Testis (tissue), 3 donors: ENCODE results near the gene RPS23. TPM values are rescaled to one million over a fixed set of nuclear protein-coding genes. Genes with fewer than 3 reads are reported as not detected.

Experiments used
- DNase-seq: peaks from one replicate; pipeline ENCODE4 v3.0.0-alpha.2; 2019
- H3K27ac ChIP-seq, 2 donors: fragments of 200-600 bp; sonication (generic); one replicate each; pipeline ENCODE4 v1.5.1; 2019
- H3K27me3 ChIP-seq: fragments of 200-600 bp; sonication (generic); one replicate; pipeline ENCODE4 v1.5.1; 2019
- H3K36me3 ChIP-seq: fragments of 200-600 bp; sonication (generic); one replicate; pipeline ENCODE4 v1.5.1; 2017; ENCODE audit warnings: low read depth; ENCODE audit errors: missing control alignments
- H3K4me1 ChIP-seq: fragments of 200-600 bp; sonication (generic); one replicate; pipeline ENCODE4 v1.5.1; 2019
- H3K4me3 ChIP-seq, 2 donors: fragments of 200-600 bp; sonication (generic); one replicate each; pipeline ENCODE4 v1.5.1; 2017 to 2019
- H3K9me3 ChIP-seq: fragments of 200-600 bp; sonication (generic); one replicate; pipeline ENCODE4 v1.5.1; 2017
- POLR2A ChIP-seq: fragments of 450-650 bp; IDR thresholded peaks from one replicate; pipeline ENCODE4 v1.6.1; 2017; ENCODE audit warnings: antibody characterized with exemption, mild to moderate bottlenecking, moderate library complexity
- whole genome bisulfite sequencing, 2 donors: methylation state at CpG; one replicate each; pipeline ENCODE4 v1.1.5; 2018; 5-methylcytosine and 5-hydroxymethylcytosine counted together
- intact Hi-C: fragments of 100-400 bp; cut with DNase I; formaldehyde crosslinking; loops from one replicate; pipeline ENCODE4 v1.15.1; 2023; ENCODE audit warnings: low total_unique reads
- polyA plus RNA-seq: library from polyadenylated mRNA; stranded (reverse); fragments of 350-450 nt; fragmentation: Illumina TruSeq; extraction: RNeasy Lipid Tissue Mini Kit (QIAGEN cat#74804); gene quantifications from one replicate; pipeline ENCODE4 v1.2.3, GENCODE V29; 2014; ENCODE audit warnings: low read depth, low replicate concordance; ENCODE audit not compliant: insufficient read depth
- total RNA-seq, 2 donors: library from RNA; depleted of rRNA; stranded (reverse); fragments of >200 nt; gene quantifications; one replicate each; pipeline ENCODE4 v1.2.3, GENCODE V29; 2016
- TF ChIP-seq, protein P1 (sequence below), 3 experiments: fragments of 450-650 bp in 2 of 3; fragments of 200-600 bp in 1 of 3; sonication (generic) in 1 of 3; IDR thresholded peaks; one replicate each; pipeline ENCODE4 v1.5.1; 2016 to 2019; ENCODE audit warnings: antibody characterized with exemption in 3 of 3, mild to moderate bottlenecking in 2 of 3, moderate library complexity in 1 of 3

RPS23 gene
- total and polyA plus RNA-seq, 3 donors from 2014 or later = 777 to 1,262 (median 1,231) TPM

DNA sequence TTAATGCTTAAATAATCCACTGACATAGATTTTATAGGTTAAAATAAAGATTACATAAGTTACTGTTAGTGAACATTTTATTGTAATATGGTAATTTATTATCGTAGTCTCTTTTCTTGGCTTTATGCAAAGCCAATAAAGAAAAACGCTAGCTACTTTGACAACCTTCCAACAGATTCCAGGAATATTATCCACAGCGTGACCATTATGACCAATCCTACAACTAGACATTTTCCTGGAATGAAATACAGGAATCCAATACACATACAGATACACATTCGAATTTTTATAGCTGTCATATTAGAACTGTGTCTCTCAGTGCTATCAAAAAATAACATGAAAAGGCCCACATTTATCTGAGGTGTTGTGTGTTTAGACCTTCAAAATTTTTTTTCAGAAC lies 13.1 kb downstream of the RPS23 start:
- Histone ChIP-seq H3K36me3 (no peaks in the 10 kb centered on the region), H3K9me3 (no peaks in the 10 kb centered on the region), H3K4me3 (no peak overlapping the region), H3K27ac (no peak overlapping the region), H3K27me3 (no peaks in the 10 kb centered on the region), H3K4me1 (no peaks in the 10 kb centered on the region)
- DNase-seq = no peak
- WGBS, 2 donors = 50 to 68% methylated on average over 4 of the region's 4 CpGs
- intact Hi-C loops = no loop called here
- TF ChIP-seq, protein P1, sequence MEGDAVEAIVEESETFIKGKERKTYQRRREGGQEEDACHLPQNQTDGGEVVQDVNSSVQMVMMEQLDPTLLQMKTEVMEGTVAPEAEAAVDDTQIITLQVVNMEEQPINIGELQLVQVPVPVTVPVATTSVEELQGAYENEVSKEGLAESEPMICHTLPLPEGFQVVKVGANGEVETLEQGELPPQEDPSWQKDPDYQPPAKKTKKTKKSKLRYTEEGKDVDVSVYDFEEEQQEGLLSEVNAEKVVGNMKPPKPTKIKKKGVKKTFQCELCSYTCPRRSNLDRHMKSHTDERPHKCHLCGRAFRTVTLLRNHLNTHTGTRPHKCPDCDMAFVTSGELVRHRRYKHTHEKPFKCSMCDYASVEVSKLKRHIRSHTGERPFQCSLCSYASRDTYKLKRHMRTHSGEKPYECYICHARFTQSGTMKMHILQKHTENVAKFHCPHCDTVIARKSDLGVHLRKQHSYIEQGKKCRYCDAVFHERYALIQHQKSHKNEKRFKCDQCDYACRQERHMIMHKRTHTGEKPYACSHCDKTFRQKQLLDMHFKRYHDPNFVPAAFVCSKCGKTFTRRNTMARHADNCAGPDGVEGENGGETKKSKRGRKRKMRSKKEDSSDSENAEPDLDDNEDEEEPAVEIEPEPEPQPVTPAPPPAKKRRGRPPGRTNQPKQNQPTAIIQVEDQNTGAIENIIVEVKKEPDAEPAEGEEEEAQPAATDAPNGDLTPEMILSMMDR (IDR thresholded peaks at IDR 0.05) = no peak
- no peak for TF ChIP-seq POLR2A

DNA sequence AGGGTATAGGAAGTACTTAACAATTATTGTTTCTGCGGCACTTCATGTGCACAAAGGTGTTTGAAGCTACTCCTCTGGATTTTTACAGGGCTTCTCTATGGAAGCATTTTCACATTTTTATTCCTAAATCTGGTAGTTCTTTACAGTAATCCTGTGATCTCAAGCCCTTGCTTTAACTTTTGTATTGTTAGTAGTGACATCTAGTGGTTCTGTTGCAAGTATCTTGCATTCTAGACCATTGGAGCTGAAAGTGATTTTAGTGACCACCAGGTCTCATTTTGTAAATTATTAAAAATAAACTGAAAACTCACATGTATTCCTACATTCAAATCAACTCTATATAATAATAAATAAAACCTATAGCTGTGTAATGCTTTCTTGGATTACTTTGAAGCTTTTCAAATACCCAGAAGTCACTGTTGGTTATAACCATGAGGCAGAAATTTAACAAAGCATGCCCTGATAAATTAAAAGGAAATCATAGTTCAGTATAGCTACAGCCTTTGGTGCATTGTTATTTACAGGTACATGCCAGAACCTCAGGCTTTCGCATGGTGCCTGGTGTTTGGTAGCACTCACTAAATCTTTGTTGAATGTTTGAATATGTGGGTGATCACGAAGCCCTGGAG lies 18.9 kb downstream of the RPS23 start:
- Histone ChIP-seq H3K27ac (no peak overlapping the region), H3K4me1 (no peaks in the 10 kb centered on the region), H3K36me3 (no peaks in the 10 kb centered on the region), H3K27me3 (no peaks in the 10 kb centered on the region), H3K9me3 (no peaks in the 10 kb centered on the region), H3K4me3 (no peak overlapping the region)
- TF ChIP-seq POLR2A = no peak
- TF ChIP-seq, protein P1 (IDR thresholded peaks at IDR 0.05) = peak in 1 of 3 experiments; percentile 35
- DNase-seq = no peak
- intact Hi-C loops = no loop called here
- 81 to 85% methylated on average over 3 of the region's 3 CpGs for WGBS, 2 donors

GRCh38 chr5:82257729-82258128 lies 20.4 kb downstream of the RPS23 start:
- intact Hi-C loops = no loop called here
- Histone ChIP-seq H3K9me3 (no peaks in the 10 kb centered on the region), H3K27me3 (no peaks in the 10 kb centered on the region), H3K4me1 (no peaks in the 10 kb centered on the region), H3K27ac (no peak overlapping the region), H3K4me3 (no peak overlapping the region), H3K36me3 (no peaks in the 10 kb centered on the region)
- no peak for DNase-seq
- WGBS, 2 donors = 86 to 93% methylated on average over 3 of the region's 3 CpGs
- no peak for TF ChIP-seq POLR2A
- TF ChIP-seq, protein P1 (IDR thresholded peaks at IDR 0.05) = no peak

- no peaks in the 10 kb centered on the region for H3K36me3 ChIP-seq
- intact Hi-C loops = no loop called here
- H3K27ac ChIP-seq = no peak overlapping the region
- 88 to 92% methylated on average over 2 of the region's 2 CpGs for WGBS, 2 donors
- TF ChIP-seq, protein P1 (IDR thresholded peaks at IDR 0.05) = no peak
- no peak for TF ChIP-seq POLR2A
- no peaks in the 10 kb centered on the region for H3K9me3 ChIP-seq
- H3K4me1 ChIP-seq = no peaks in the 10 kb centered on the region
- DNase-seq = no peak
- no peak overlapping the region for H3K4me3 ChIP-seq
- no peaks in the 10 kb centered on the region for H3K27me3 ChIP-seq
Measured at GRCh38 chr5:82257247-82257646, 20.9 kb downstream of the RPS23 start.

DNA sequence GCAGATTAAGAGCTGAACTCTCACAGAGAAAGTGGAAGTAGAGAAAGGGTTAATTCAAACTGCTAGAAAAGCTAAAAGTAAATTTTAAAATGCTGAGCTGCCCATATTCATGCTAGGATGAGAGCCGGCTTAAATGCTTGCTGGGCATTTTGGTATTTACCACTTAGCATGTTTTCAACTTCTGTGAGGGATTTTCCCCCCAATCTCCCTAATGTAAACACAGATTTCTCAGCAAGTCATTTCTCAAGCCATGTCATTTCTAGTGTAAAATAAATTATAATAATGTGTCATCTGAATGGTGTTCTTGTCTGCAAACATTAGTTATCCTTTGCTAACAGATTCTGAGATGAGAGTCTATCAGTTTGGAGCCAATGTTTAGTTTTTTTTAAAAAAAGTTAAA lies 22.3 kb downstream of the RPS23 start:
- Histone ChIP-seq H3K4me3 (no peak overlapping the region), H3K27ac (no peak overlapping the region), H3K27me3 (no peaks in the 10 kb centered on the region), H3K36me3 (no peaks in the 10 kb centered on the region), H3K9me3 (no peaks in the 10 kb centered on the region), H3K4me1 (no peaks in the 10 kb centered on the region)
- TF ChIP-seq, protein P1 (IDR thresholded peaks at IDR 0.05) = no peak
- TF ChIP-seq POLR2A = no peak
- 72 to 75% methylated on average over 1 of the region's 1 CpG for WGBS, 2 donors
- no peak for DNase-seq
- intact Hi-C loops = no loop called here
